DND-41 (cell line): ENCODE data around the gene SUPT3H.
"Not testable (repeated sequence)": the region's sequence is repeated elsewhere in the genome, so short reads cannot be mapped to it uniquely, and the experiment has no call there.

Experiments used
- ATAC-seq: fragments of 200-7000 bp; cut with Tn5 transposase; 3 replicates; pipeline ENCODE4 v1.9.1; 2021; ENCODE audit warnings: low read depth; ENCODE audit not compliant: insufficient read depth
- DNase-seq: peaks from one replicate; pipeline ENCODE4 v3.0.0-alpha.2; 2020
- H2AFZ ChIP-seq: 2 replicates; pipeline ENCODE4 v1.6.0; 2012; ENCODE audit warnings: low read depth, low read length
- H3K27ac ChIP-seq: 2 replicates; pipeline ENCODE4 v1.5.1; 2012; ENCODE audit warnings: low read length, inconsistent platforms
- H3K27me3 ChIP-seq: fragments of 200-600 bp; sonication (generic); 2 replicates; pipeline ENCODE4 v1.6.0; 2012; ENCODE audit warnings: low read length, mild to moderate bottlenecking, inconsistent platforms; ENCODE audit not compliant: insufficient read depth, poor library complexity
- H3K36me3 ChIP-seq: 2 replicates; pipeline ENCODE4 v1.5.1; 2012; ENCODE audit warnings: low read length, inconsistent platforms; ENCODE audit not compliant: insufficient read depth
- H3K4me1 ChIP-seq: 2 replicates; pipeline ENCODE4 v1.5.1; 2012; ENCODE audit warnings: mild to moderate bottlenecking, low read length; ENCODE audit not compliant: insufficient read depth
- H3K4me2 ChIP-seq: 2 replicates; pipeline ENCODE4 v1.6.0; 2012; ENCODE audit warnings: mild to moderate bottlenecking, moderate library complexity, low read length, inconsistent platforms; ENCODE audit not compliant: insufficient read depth
- H3K4me3 ChIP-seq, 2 experiments: fragments of 200-600 bp in 1 of 2; shearing (Covaris generic) in 1 of 2; 2 replicates each; pipeline ENCODE4 v1.5.1; 2012 to 2016; ENCODE audit warnings: inconsistent platforms in 2 of 2, low read length in 2 of 2, mild to moderate bottlenecking in 2 of 2, low read depth in 1 of 2, moderate library complexity in 1 of 2
- H3K79me2 ChIP-seq: 2 replicates; pipeline ENCODE4 v1.6.0; 2012; ENCODE audit warnings: low read length, inconsistent platforms; ENCODE audit not compliant: insufficient read depth
- H3K9ac ChIP-seq: 2 replicates; pipeline ENCODE4 v1.6.0; 2012; ENCODE audit warnings: low read depth, mild to moderate bottlenecking, inconsistent platforms, low read length, moderate library complexity
- H3K9me3 ChIP-seq: 2 replicates; pipeline ENCODE4 v1.5.1; 2012; ENCODE audit warnings: low read length, moderate library complexity, mild to moderate bottlenecking, inconsistent platforms; ENCODE audit not compliant: insufficient read depth, severe bottlenecking
- H4K20me1 ChIP-seq: 2 replicates; pipeline ENCODE4 v1.6.0; 2012; ENCODE audit warnings: low read length; ENCODE audit not compliant: insufficient read depth
- CTCF ChIP-seq: IDR thresholded peaks from 2 replicates; pipeline ENCODE4 v1.5.1; 2012; ENCODE audit warnings: borderline replicate concordance, low read length, moderate library complexity, mild to moderate bottlenecking; ENCODE audit not compliant: poor library complexity, severe bottlenecking; ENCODE audit errors: extremely low read depth
- EZH2 ChIP-seq: IDR thresholded peaks from 3 replicates; pipeline ENCODE4 v1.6.1; 2012; ENCODE audit warnings: borderline replicate concordance, low read depth, mild to moderate bottlenecking, moderate library complexity, low read length, inconsistent platforms; ENCODE audit not compliant: severe bottlenecking

SUPT3H gene

GRCh38 chr6:44867571-44868334 is 510.0 kb downstream of the SUPT3H start:
- no peak for ATAC-seq
- H3K4me2 ChIP-seq = no peak overlapping the region

GRCh38 chr6:44865184-44865583 is 512.5 kb downstream of the SUPT3H start:
- not testable (repeated sequence) for H3K36me3 ChIP-seq, H2AFZ ChIP-seq, H3K27me3 ChIP-seq, ATAC-seq, H3K79me2 ChIP-seq, H4K20me1 ChIP-seq, H3K9me3 ChIP-seq, H3K27ac ChIP-seq, H3K4me1 ChIP-seq, H3K9ac ChIP-seq, DNase-seq, H3K4me2 ChIP-seq, H3K4me3 ChIP-seq

More at GRCh38 chr6:44867571-44868334, 510.0 kb downstream of the SUPT3H start:
- no peaks in the 10 kb centered on the region for H3K79me2 ChIP-seq
- H3K36me3 ChIP-seq = no peaks in the 10 kb centered on the region
- no peak overlapping the region for H3K4me3 ChIP-seq
- H3K9ac ChIP-seq = no peak overlapping the region
- TF ChIP-seq EZH2 = no peak
- no peak for TF ChIP-seq CTCF
- DNase-seq = no peak
- no peak overlapping the region for H3K27ac ChIP-seq
- no peaks in the 10 kb centered on the region for H4K20me1 ChIP-seq
- no peaks in the 10 kb centered on the region for H3K4me1 ChIP-seq
- no peaks in the 10 kb centered on the region for H3K27me3 ChIP-seq
- H3K9me3 ChIP-seq = peaks cover 5% of the 10 kb centered on the region
- H2AFZ ChIP-seq = no peak overlapping the region

GRCh38 chr6:44859901-44860410 is 517.8 kb downstream of the SUPT3H start:
- no peak for DNase-seq
- TF ChIP-seq EZH2 = no peak
- TF ChIP-seq CTCF = no peak

GRCh38 chr6:44858998-44859397 is 518.7 kb downstream of the SUPT3H start:
- ATAC-seq = no peak
- no peaks in the 10 kb centered on the region for H4K20me1 ChIP-seq
- H3K27ac ChIP-seq = no peak overlapping the region
- no peak overlapping the region for H2AFZ ChIP-seq
- no peak overlapping the region for H3K4me2 ChIP-seq
- no peaks in the 10 kb centered on the region for H3K36me3 ChIP-seq
- H3K4me1 ChIP-seq = no peaks in the 10 kb centered on the region
- DNase-seq = no peak
- H3K9ac ChIP-seq = no peak overlapping the region
- no peaks in the 10 kb centered on the region for H3K79me2 ChIP-seq
- no peaks in the 10 kb centered on the region for H3K27me3 ChIP-seq
- TF ChIP-seq CTCF (no peak), EZH2 (no peak)
- no peak overlapping the region for H3K4me3 ChIP-seq
- H3K9me3 ChIP-seq = no peaks in the 10 kb centered on the region

More at GRCh38 chr6:44859901-44860410, 517.8 kb downstream of the SUPT3H start:
- no peak for ATAC-seq
- Histone ChIP-seq H3K9ac (no peak overlapping the region), H3K36me3 (no peaks in the 10 kb centered on the region), H4K20me1 (no peaks in the 10 kb centered on the region), H3K79me2 (no peaks in the 10 kb centered on the region), H3K4me2 (no peak overlapping the region), H3K4me3 (no peak overlapping the region), H3K9me3 (no peaks in the 10 kb centered on the region), H2AFZ (no peak overlapping the region), H3K27ac (no peak overlapping the region), H3K27me3 (no peaks in the 10 kb centered on the region), H3K4me1 (no peaks in the 10 kb centered on the region)
